GM19099 (cell line): ENCODE measurements around the gene C3.

ENCODE experiments used
- POLR2A ChIP-seq: IDR thresholded peaks from 3 replicates; pipeline ENCODE4 v1.6.1; 2011; ENCODE audit warnings: low read depth; ENCODE audit not compliant: insufficient read length; ENCODE audit errors: extremely low read depth

The C3 gene

GRCh38 chr19:6720369-6721137 lies at the start of gene C3:
C3 (minus strand) TSS chr19:6720650; CDS start chr19:6720589, 61 bp downstream.
- no peak for TF ChIP-seq POLR2A

GRCh38 chr19:6769006-6769619 lies 48.7 kb upstream of the C3 start:
- no peak for TF ChIP-seq POLR2A

GRCh38 chr19:6768236-6768785 lies 47.9 kb upstream of the C3 start:
- no peak for TF ChIP-seq POLR2A

- peak; percentile 52 for TF ChIP-seq POLR2A
These were observed 47.1 kb upstream of the C3 start, which contains the start of gene SH2D3A for GRCh38 chr19:6767357-6768235. SH2D3A (minus strand) TSS chr19:6767435; CDS start chr19:6763748, 3,687 bp downstream.

GRCh38 chr19:6767081-6767356 lies 46.6 kb upstream of the C3 start:
- no peak for TF ChIP-seq POLR2A

- TF ChIP-seq POLR2A, result no peak
These were observed 46.1 kb upstream of the C3 start for GRCh38 chr19:6766357-6767080.

GRCh38 chr19:6765738-6766356 lies 45.4 kb upstream of the C3 start:
- TF ChIP-seq POLR2A, result no peak

- no peak for TF ChIP-seq POLR2A
These were observed 40.7 kb upstream of the C3 start for GRCh38 chr19:6761053-6761676.

GRCh38 chr19:6760606-6761005 lies 40.2 kb upstream of the C3 start:
- no peak for TF ChIP-seq POLR2A

GRCh38 chr19:6754653-6755463 lies 34.4 kb upstream of the C3 start:
- TF ChIP-seq POLR2A, result no peak

GRCh38 chr19:6754136-6754535 lies 33.7 kb upstream of the C3 start:
- no peak for TF ChIP-seq POLR2A

- peak; percentile 43 for TF ChIP-seq POLR2A
These were observed 33.0 kb upstream of the C3 start for GRCh38 chr19:6753178-6754031.
